ENCODE data around the gene FTO.

The FTO gene

GRCh38 chr16:53707671-53708070, 3.7 kb downstream of the FTO start:
- no peak for DNase-seq (ENCODE audit: extremely low read depth in 1 of 2, low read depth in 1 of 2)

- no peak for DNase-seq (ENCODE audit: extremely low read depth in 1 of 2, low read depth in 1 of 2)
These were observed 4.5 kb downstream of the FTO start for GRCh38 chr16:53708490-53708889.

- no peak for DNase-seq (ENCODE audit: extremely low read depth in 1 of 2, low read depth in 1 of 2)
These were observed 7.4 kb downstream of the FTO start for GRCh38 chr16:53711390-53711789.

- no peak for DNase-seq (ENCODE audit: extremely low read depth in 1 of 2, low read depth in 1 of 2)
These were observed 8.1 kb downstream of the FTO start for GRCh38 chr16:53712065-53712464.

- no peak for DNase-seq (ENCODE audit: extremely low read depth in 1 of 2, low read depth in 1 of 2)
These were observed 9.6 kb downstream of the FTO start for GRCh38 chr16:53713403-53714204.

GRCh38 chr16:53714205-53715022, 10.5 kb downstream of the FTO start:
- no peak for DNase-seq (ENCODE audit: extremely low read depth in 1 of 2, low read depth in 1 of 2)

GRCh38 chr16:53715023-53715384, 11.0 kb downstream of the FTO start:
- DNase-seq (ENCODE audit: extremely low read depth in 1 of 2, low read depth in 1 of 2), result no peak

- DNase-seq (ENCODE audit: extremely low read depth in 1 of 2, low read depth in 1 of 2), result no peak
These were observed 13.6 kb downstream of the FTO start for GRCh38 chr16:53717577-53717976.

GRCh38 chr16:53721017-53721416, 17.1 kb downstream of the FTO start:
- no peak for DNase-seq (ENCODE audit: extremely low read depth in 1 of 2, low read depth in 1 of 2)

- DNase-seq (ENCODE audit: extremely low read depth in 1 of 2, low read depth in 1 of 2), result no peak
These were observed 22.7 kb downstream of the FTO start for GRCh38 chr16:53726625-53727024.

- DNase-seq (ENCODE audit: extremely low read depth in 1 of 2, low read depth in 1 of 2), result no peak
These were observed 26.7 kb downstream of the FTO start for GRCh38 chr16:53730693-53731092.

- no peak for DNase-seq (ENCODE audit: extremely low read depth in 1 of 2, low read depth in 1 of 2)
These were observed 28.5 kb downstream of the FTO start for GRCh38 chr16:53732296-53732929.

GRCh38 chr16:53734908-53735307, 31.0 kb downstream of the FTO start:
- no peak for DNase-seq (ENCODE audit: extremely low read depth in 1 of 2, low read depth in 1 of 2)

- DNase-seq (ENCODE audit: extremely low read depth in 1 of 2, low read depth in 1 of 2), result no peak
These were observed 32.3 kb downstream of the FTO start for GRCh38 chr16:53736297-53736696.

GRCh38 chr16:53737552-53737951, 33.6 kb downstream of the FTO start:
- no peak for DNase-seq (ENCODE audit: extremely low read depth in 1 of 2, low read depth in 1 of 2)

- no peak for DNase-seq (ENCODE audit: extremely low read depth in 1 of 2, low read depth in 1 of 2)
These were observed 36.5 kb downstream of the FTO start for GRCh38 chr16:53740476-53740875.

- no peak for DNase-seq (ENCODE audit: extremely low read depth in 1 of 2, low read depth in 1 of 2)
These were observed 37.1 kb downstream of the FTO start for GRCh38 chr16:53740933-53741531.

GRCh38 chr16:53741546-53741945, 37.6 kb downstream of the FTO start:
- DNase-seq (ENCODE audit: extremely low read depth in 1 of 2, low read depth in 1 of 2), result no peak

- DNase-seq (ENCODE audit: extremely low read depth in 1 of 2, low read depth in 1 of 2), result no peak
These were observed 39.2 kb downstream of the FTO start for GRCh38 chr16:53743149-53743566.

- DNase-seq (ENCODE audit: extremely low read depth in 1 of 2, low read depth in 1 of 2), result peak in 1 of 2 donors; percentile 12
These were observed 40.5 kb downstream of the FTO start for GRCh38 chr16:53744449-53744848.

- no peak for DNase-seq (ENCODE audit: extremely low read depth in 1 of 2, low read depth in 1 of 2)
These were observed 41.1 kb downstream of the FTO start for GRCh38 chr16:53745086-53745485.

Measured in activated CD8-positive, alpha-beta memory T cell treated with anti-CD3 and anti-CD28 coated beads for 1 hour (primary cell).